Amniotic epithelial cell (primary cell): ENCODE measurements around the gene ISOC2.
"Not testable (repeated sequence)": the region's sequence is repeated elsewhere in the genome, so short reads cannot be mapped to it uniquely, and the experiment has no call there.

ENCODE experiments used
- DNase-seq: peaks from one replicate; pipeline ENCODE4 v3.0.0-alpha.2; 2010; ENCODE audit warnings: low read depth

ISOC2 gene

GRCh38 chr19:55440411-55441105 is 20.9 kb downstream of the ISOC2 start:
- no peak for DNase-seq

- no peak for DNase-seq
Observed at GRCh38 chr19:55439052-55439451, 22.4 kb downstream of the ISOC2 start.

- DNase-seq, result peak; percentile 58
Observed at GRCh38 chr19:55437410-55437809, 24.0 kb downstream of the ISOC2 start.

DNA sequence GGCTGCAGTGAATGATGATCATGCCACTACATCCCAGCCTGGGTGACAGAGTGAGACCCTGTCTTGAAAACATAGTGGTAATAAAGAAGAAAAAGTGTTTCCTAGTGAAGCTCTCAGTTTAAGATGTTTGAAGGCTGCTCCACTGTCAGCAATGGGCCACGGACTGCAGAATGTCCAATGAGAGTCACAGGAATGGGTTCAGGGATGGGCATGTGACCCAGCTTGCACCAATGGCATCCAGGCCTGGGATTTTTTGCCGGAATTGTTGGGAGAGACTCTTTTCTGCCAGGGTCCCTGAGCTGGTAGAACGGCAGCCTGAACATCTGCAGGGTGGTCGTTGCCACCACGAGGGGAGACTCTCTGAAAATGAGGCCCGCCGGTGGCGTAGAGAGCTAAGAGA is 24.6 kb downstream of the ISOC2 start:
- no peak for DNase-seq

DNA sequence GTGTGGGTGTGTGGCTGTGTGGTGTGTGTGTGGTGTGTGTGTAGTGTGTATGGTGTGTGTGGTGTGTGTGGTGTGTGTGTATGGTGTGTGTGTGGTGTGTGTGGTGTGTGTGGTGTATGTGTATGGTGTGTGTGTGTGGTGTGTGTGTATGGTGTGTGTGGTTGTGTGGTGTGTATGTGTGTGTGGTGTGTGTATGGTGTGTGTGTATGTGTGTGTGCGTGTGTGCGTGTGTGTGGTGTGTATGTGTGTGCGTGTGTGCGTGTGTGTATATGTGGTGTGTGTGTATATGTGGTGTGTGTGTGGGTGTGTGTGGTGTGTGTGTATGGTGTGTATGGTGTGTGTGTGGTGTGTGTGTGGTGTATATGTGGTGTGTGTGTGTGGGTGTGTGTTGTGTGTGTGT is 26.4 kb downstream of the ISOC2 start:
- no peak for DNase-seq

DNA sequence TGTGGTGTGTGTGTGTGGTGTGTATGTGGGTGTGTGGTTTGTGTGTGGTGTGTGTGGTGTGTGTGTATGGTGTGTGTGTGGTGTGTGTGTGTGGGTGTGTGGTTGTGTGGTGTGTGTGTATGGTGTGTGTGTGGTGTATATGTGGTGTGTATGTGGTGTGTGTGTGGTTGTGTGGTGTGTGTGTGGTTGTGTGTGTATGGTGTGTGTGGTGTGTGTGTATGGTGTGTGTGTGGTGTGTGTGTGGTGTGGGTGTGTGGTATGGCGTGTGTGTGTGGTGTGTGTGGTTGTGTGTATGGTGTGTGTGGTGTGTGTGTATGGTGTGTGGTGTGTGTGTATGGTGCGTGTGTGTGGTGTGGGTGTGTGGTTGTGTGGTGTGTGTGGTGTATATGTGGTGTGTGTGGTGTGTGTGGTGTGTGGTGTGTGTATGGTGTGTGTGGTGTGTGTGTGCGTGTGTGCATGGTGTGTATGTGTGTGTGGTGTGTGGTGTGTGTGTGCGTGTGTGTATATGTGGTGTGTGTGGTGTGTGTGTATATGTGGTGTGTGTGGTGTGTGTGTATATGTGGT is 27.0 kb downstream of the ISOC2 start:
- DNase-seq, result no peak

- no peak for DNase-seq
Observed at GRCh38 chr19:55433292-55433691, 28.1 kb downstream of the ISOC2 start.

DNA sequence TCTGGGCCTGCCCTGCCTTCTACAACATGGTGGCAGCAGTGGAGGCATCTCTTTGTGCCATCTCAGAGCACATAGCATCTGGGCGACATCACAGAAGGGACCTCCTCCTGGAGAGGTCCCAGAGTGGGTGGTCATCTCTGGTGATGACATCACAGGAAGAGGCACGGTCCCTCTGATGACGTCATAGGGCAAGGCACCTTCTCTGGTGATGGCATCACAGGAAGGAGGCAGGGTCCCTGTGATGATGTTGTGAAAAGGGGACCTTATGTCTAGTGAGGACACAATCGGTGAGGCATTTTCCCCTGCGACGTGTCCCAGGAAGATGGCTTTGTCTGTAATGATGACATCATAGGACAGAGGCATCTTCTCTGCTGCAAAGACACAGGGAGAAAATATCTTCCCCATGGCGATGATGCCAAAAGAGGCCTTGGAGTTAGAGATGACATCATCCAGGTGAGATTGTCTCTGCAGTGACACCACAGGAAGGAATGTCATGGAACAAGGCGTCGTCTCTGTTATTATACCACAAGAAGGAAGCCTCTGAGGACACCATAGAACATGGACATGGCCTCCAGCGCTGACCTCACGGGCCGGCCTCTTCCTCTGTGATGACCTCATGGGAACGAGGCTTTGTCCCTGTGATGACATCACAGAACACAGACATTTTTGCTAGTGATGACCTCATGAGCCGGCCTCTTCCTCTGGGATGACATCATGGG is 29.0 kb downstream of the ISOC2 start:
- DNase-seq, result no peak

- DNase-seq, result no peak
Observed at GRCh38 chr19:55431183-55431582, 30.3 kb downstream of the ISOC2 start.

DNA sequence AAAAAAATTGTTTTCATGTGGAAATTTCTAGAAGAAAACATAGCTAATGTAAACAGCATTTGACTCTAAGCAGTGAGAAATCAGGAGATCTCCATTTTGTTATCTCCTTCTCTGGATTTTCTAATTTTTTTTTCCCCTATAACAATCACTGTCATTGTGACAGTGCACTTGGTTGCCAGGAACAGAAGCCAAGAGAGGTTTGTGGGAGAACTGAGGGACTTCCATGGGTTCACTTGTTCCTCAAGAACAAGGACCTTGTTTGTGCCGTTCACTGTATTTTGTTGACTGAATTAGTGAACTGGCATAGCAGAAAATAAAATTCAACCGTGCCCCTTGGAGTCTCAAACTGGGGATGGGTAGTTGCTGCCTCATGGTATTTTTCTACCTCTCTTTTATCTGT is 35.4 kb downstream of the ISOC2 start:
- DNase-seq, result no peak

DNA sequence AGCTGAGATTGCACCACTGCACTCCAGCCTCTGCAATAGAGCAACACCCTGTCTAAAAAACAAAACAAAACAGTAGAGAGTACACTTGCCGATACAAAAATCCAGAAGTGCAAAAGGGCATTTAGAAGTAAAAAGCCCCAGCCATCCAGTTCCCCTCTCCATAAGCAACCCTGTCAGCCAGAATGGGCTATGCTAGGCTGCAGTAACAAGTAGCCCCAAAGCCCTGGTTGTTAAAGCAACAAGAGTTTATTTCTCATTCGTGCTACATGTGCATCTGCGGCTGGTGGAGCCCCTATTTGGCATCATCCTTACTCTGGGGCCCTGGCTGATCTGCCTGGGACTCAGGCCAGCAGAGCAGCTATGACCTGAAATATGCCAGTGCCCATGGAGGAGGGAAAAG is 36.9 kb downstream of the ISOC2 start:
- DNase-seq, result no peak

GRCh38 chr19:55423225-55424005 is 38.0 kb downstream of the ISOC2 start:
- DNase-seq, result no peak

DNA sequence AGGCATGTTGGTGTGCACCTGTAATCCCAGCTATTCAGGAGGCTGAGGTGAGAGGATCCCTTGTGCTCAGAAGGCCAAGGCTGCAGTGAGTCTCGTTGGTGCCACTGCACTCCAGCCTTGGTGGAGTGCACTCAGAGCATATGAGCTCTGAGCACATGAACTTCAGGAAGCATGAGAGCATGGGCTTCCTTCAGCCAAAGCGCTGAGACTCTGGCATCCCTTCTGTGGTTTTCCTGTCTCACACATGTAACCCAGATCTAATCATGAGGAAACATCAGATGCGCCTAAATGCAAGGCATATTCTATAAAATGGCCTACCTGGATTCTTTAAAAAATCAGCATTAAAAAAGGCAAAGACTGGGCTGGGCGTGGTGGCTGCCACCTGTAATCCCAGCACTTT is 40.2 kb downstream of the ISOC2 start:
- DNase-seq, result not testable (repeated sequence)

- no peak for DNase-seq
Observed at GRCh38 chr19:55419624-55420236, 41.7 kb downstream of the ISOC2 start.

- DNase-seq, result no peak
Observed at GRCh38 chr19:55419103-55419502, 42.3 kb downstream of the ISOC2 start.

DNA sequence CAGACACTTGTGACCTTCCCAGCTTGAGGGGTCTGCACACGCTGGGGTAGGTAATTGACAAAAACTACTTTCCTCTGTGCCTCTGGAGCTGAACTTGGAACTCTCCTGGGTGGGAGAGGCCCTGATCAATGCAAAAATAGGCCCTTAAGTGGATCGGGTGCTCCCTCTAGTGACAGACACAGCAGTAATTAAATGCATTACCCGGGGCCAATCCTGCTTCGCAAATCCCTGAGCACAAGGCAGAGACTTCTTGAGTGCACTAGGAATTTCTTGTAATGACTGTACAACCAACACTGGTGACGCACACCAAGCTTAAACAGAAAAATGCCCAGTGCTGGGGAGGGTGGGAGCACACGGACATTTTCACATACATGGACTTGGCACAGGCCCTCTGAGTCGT is 43.3 kb downstream of the ISOC2 start:
- DNase-seq, result peak; percentile 79

GRCh38 chr19:55410168-55410567 is 51.3 kb downstream of the ISOC2 start:
- DNase-seq, result no peak

DNA sequence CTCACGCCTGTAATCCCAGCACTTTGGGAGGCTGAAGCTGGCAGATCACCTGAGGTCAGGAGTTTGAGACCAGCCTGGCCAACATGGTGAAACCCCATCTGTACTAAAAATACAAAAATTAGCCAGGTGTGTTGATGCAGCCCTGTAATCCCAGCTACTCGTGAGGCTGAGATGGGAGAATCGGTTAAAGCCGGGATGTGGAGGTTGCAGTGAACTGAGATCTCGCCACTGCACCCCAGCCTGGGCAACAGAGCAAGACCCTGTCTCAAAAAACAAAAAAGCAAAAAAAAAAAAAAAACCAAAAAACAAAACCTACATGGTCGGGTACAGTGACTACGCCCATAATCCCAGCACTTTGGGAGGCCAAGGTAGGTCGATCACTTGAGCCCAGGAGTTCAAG is 52.3 kb downstream of the ISOC2 start:
- not testable (repeated sequence) for DNase-seq

- no peak for DNase-seq
Observed at GRCh38 chr19:55408533-55408872, 52.9 kb downstream of the ISOC2 start.

DNA sequence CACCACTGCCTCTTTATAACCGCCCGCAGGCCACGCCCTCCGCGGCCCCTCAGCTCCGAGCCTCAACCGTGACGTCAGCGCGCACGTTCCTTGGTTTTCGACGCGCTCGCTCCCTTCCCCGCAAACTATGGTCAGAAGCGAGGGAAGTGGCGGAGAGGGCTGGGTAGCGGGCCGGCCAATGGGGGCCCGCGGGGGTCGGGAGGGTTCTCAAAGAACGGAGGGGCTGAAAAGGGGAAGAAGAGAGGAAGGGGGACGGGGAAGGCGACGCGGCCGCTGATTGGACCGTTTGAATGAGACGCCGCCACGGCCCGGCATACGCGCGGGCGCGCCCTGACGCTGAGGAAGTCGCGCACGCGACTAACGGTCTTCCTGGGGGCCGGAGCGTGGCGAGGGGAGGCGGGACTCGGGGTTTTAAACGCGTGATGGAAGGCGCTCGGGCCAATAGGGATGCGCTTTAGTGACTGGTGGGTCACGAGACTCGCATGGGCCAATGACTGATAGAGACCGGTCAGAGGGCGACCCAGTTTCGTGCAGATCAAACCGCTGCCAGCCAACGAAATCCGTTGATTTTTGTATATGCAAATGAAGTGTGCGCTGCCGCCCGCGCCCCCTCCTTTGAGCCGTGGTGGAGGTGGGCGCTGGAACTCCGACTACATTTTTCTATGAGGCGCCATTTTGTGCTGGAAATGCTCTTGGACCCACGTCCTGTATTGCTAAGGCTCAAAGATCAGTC is 53.5 kb downstream of the ISOC2 start:
- peak; percentile 100 for DNase-seq

DNA sequence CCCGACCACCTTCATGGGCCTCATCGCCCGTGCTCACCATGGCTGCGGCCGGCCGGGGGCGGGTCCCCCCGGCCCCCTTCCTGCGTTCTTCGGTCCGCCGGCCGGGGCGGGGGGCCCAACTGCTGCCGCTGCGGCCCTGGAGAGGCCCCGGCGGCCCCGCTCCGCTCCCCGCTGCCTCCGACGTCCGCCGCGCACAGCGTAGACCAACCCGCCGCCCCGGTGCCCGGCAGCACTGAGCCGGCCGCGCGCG is 54.0 kb downstream of the ISOC2 start, which contains the start of gene UBE2S:
Gene UBE2S, minus strand, starts transcription at position 239 of the 250 bp plus-strand sequence. Its CDS starts 199 bp downstream, at position 40.
- DNase-seq, result not testable (repeated sequence)
